Gastrocnemius medialis (tissue), 4 donors: ENCODE results near the gene CHD1L. TPM values are rescaled to one million over a fixed set of nuclear protein-coding genes. Genes with fewer than 3 reads are reported as not detected.
"Not testable (repeated sequence)": the region's sequence is repeated elsewhere in the genome, so short reads cannot be mapped to it uniquely, and the experiment has no call there.

ENCODE experiments used
- ATAC-seq, 2 donors: fragments of 150-250 bp; one replicate each; pipeline ENCODE4 v1.9.1; 2016
- DNase-seq, 2 donors: peaks; one replicate each; pipeline ENCODE4 v3.0.0-alpha.2; 2019
- H3K27ac ChIP-seq, 4 donors: fragments of 200-600 bp; sonication (generic); 1 replicate in 1 of 4; 2 replicates in 3 of 4; pipeline ENCODE4 v1.5.1; 2016 to 2018; ENCODE audit warnings: mild to moderate bottlenecking in 2 of 4, moderate library complexity in 1 of 4
- H3K27me3 ChIP-seq, 3 donors: fragments of 200-600 bp; sonication (generic) in 2 of 3; 1 replicate in 1 of 3; 2 replicates in 2 of 3; pipeline versions ENCODE4 v1.5.1 to v1.6.0; 2016 to 2019; ENCODE audit warnings: mild to moderate bottlenecking in 1 of 3, moderate library complexity in 1 of 3
- H3K36me3 ChIP-seq, 2 donors: fragments of 200-600 bp; sonication (generic) in 1 of 2; one replicate each; pipeline ENCODE4 v1.5.1; 2017 to 2018
- H3K4me1 ChIP-seq, 2 donors: fragments of 200-600 bp; sonication (generic) in 1 of 2; one replicate each; pipeline ENCODE4 v1.5.1; 2016 to 2017; ENCODE audit warnings: mild to moderate bottlenecking in 2 of 2
- H3K4me3 ChIP-seq, 4 donors: fragments of 200-600 bp; sonication (generic) in 3 of 4; 1 replicate in 1 of 4; 2 replicates in 3 of 4; pipeline ENCODE4 v1.5.1; 2016 to 2019; ENCODE audit warnings: mild to moderate bottlenecking in 2 of 4
- H3K9me3 ChIP-seq, 3 donors: fragments of 200-600 bp; sonication (generic) in 2 of 3; 1 replicate in 1 of 3; 2 replicates in 2 of 3; pipeline ENCODE4 v1.5.1; 2016 to 2019
- CTCF ChIP-seq, 5 experiments: fragments of 450-650 bp in 3 of 5; fragments of 200-600 bp in 2 of 5; sonication (generic) in 2 of 5; IDR thresholded peaks in 4 of 5; conservative IDR thresholded peaks in 1 of 5; 1 replicate in 4 of 5; 2 replicates in 1 of 5; pipeline ENCODE4 v1.5.1; 2016 to 2019; ENCODE audit warnings: antibody characterized with exemption in 5 of 5, mild to moderate bottlenecking in 3 of 5, moderate library complexity in 3 of 5
- POLR2A ChIP-seq, 2 donors: fragments of 450-650 bp; IDR thresholded peaks; one replicate each; pipeline ENCODE4 v1.6.1; 2017; ENCODE audit warnings: antibody characterized with exemption in 2 of 2, mild to moderate bottlenecking in 2 of 2, moderate library complexity in 2 of 2
- in situ Hi-C, 4 donors: fragments of 200-750 bp; cut with MboI; loops; one replicate each; pipeline versions ENCODE4 v1.15.0 to v1.8.0; 2017; ENCODE audit warnings: low sequenced_read_pairs in 4 of 4
- intact Hi-C: fragments of 100-400 bp; cut with DNase I; formaldehyde crosslinking; loops from one replicate; pipeline ENCODE4 v1.15.1; 2023; ENCODE audit warnings: low total_unique reads
- total RNA-seq, 4 donors: library from RNA; depleted of rRNA; stranded (reverse); fragments of >200 nt; gene quantifications; one replicate each; pipeline versions ENCODE4 v1.1.0 to v1.2.3, GENCODE V29; 2016

The CHD1L gene
- total RNA-seq, 4 donors from 2014 or later, result 9.0 to 10.3 (median 9.6) TPM

- Histone ChIP-seq H3K4me3 (no peak overlapping the region), H3K9me3 (no peaks in the 10 kb centered on the region), H3K36me3 (no peaks in the 10 kb centered on the region), H3K4me1 (peaks cover 0 to 9% of the 10 kb centered on the region in 2 donors), H3K27ac (no peak overlapping the region), H3K27me3 (no peaks in the 10 kb centered on the region)
- TF ChIP-seq CTCF (IDR thresholded peaks at IDR 0.05 in 4 of 5, conservative IDR thresholded peaks at IDR 0.05 in 1 of 5), result no peak
- no peak for TF ChIP-seq POLR2A (IDR thresholded peaks at IDR 0.05)
- ATAC-seq, result no peak
- no peak for DNase-seq
- in situ Hi-C loops (no loop called here), intact Hi-C loops (no loop called here)
These were observed 18.5 kb upstream of the CHD1L start for GRCh38 chr1:147223740-147224615.

GRCh38 chr1:147225193-147225730 lies 17.2 kb upstream of the CHD1L start, which contains the start of gene FMO5:
TSS of gene FMO5 (minus strand) at chr1:147225339. CDS start at chr1:147225029, 310 bp downstream.
- H3K4me1 ChIP-seq, result peaks cover 0 to 9% of the 10 kb centered on the region in 2 donors
- DNase-seq, result peak; percentile 50 to 65
- H3K9me3 ChIP-seq, result no peaks in the 10 kb centered on the region
- no peaks in the 10 kb centered on the region for H3K36me3 ChIP-seq
- intact Hi-C loops (no loop called here), in situ Hi-C loops (no loop called here)
- TF ChIP-seq CTCF (IDR thresholded peaks at IDR 0.05 in 4 of 5, conservative IDR thresholded peaks at IDR 0.05 in 1 of 5), result peak in 4 of 5 experiments; percentile 9 to 43 (median 23)
- peak in 1 of 2 donors; percentile 34 for TF ChIP-seq POLR2A (IDR thresholded peaks at IDR 0.05)
- peak within 1 kb of the TSS; percentile 73 to 77 (median 74) for H3K27ac ChIP-seq
- H3K4me3 ChIP-seq, result peak within 1 kb of the TSS; percentile 64 to 79 (median 70)
- H3K27me3 ChIP-seq, result no peaks in the 10 kb centered on the region
- peak; percentile 89 to 97 for ATAC-seq

GRCh38 chr1:147231032-147231431 lies 11.5 kb upstream of the CHD1L start:
- H3K9me3 ChIP-seq, H3K27ac ChIP-seq, in situ Hi-C loops, H3K4me1 ChIP-seq, H3K4me3 ChIP-seq, DNase-seq, ATAC-seq, intact Hi-C loops, H3K27me3 ChIP-seq, H3K36me3 ChIP-seq: not testable (repeated sequence)

GRCh38 chr1:147233903-147234302 lies 8.6 kb upstream of the CHD1L start:
- H3K4me1 ChIP-seq, H3K27ac ChIP-seq, in situ Hi-C loops, ATAC-seq, DNase-seq, H3K27me3 ChIP-seq, H3K9me3 ChIP-seq, H3K4me3 ChIP-seq, H3K36me3 ChIP-seq, intact Hi-C loops: not testable (repeated sequence)

GRCh38 chr1:147235822-147236221 lies 6.7 kb upstream of the CHD1L start:
- Histone ChIP-seq H3K27me3 (no peaks in the 10 kb centered on the region), H3K4me1 (no peaks in the 10 kb centered on the region), H3K4me3 (no peak overlapping the region), H3K27ac (no peak overlapping the region), H3K36me3 (no peaks in the 10 kb centered on the region), H3K9me3 (no peaks in the 10 kb centered on the region)
- DNase-seq, result no peak
- no peak for ATAC-seq
- TF ChIP-seq CTCF (IDR thresholded peaks at IDR 0.05 in 4 of 5, conservative IDR thresholded peaks at IDR 0.05 in 1 of 5) (no peak), POLR2A (IDR thresholded peaks at IDR 0.05) (no peak)
- in situ Hi-C loops (no loop called here), intact Hi-C loops (no loop called here)
